Loucy (cell line): ENCODE measurements around the gene DLGAP5.

ENCODE experiments used
- H2AFZ ChIP-seq: fragments of 200-600 bp; sonication (generic); 2 replicates; pipeline ENCODE4 v1.6.0; 2016; ENCODE audit warnings: antibody characterized with exemption, mild to moderate bottlenecking, low read length, moderate library complexity
- H3F3A ChIP-seq: fragments of 200-600 bp; 2 replicates; pipeline ENCODE4 v1.6.0; 2016; ENCODE audit warnings: antibody characterized with exemption, low read depth, mild to moderate bottlenecking
- H3K27me3 ChIP-seq: fragments of 200-600 bp; sonication (generic); 2 replicates; pipeline ENCODE4 v1.6.1; 2014; ENCODE audit warnings: low read length, mild to moderate bottlenecking; ENCODE audit not compliant: insufficient read depth, poor library complexity, severe bottlenecking
- H3K36me3 ChIP-seq: fragments of 200-600 bp; sonication (generic); 2 replicates; pipeline ENCODE4 v1.6.1; 2016; ENCODE audit warnings: low read length; ENCODE audit not compliant: insufficient read depth
- H3K4me1 ChIP-seq: fragments of 200-600 bp; sonication (generic); 2 replicates; pipeline ENCODE4 v1.5.1; 2014; ENCODE audit warnings: low read length, mild to moderate bottlenecking; ENCODE audit not compliant: insufficient read depth, poor library complexity, severe bottlenecking
- H3K4me2 ChIP-seq: fragments of 200-600 bp; sonication (generic); 2 replicates; pipeline ENCODE4 v1.6.0; 2014; ENCODE audit warnings: antibody characterized with exemption, low read length, low read depth, mild to moderate bottlenecking; ENCODE audit not compliant: poor library complexity, severe bottlenecking
- H3K4me3 ChIP-seq: fragments of 200-600 bp; sonication (generic); 2 replicates; pipeline ENCODE4 v1.5.1; 2014; ENCODE audit warnings: low read length, mild to moderate bottlenecking, mixed read lengths; ENCODE audit not compliant: poor library complexity, severe bottlenecking
- H3K79me2 ChIP-seq: fragments of 200-600 bp; sonication (generic); 2 replicates; pipeline ENCODE4 v1.6.1; 2014; ENCODE audit warnings: low read length; ENCODE audit not compliant: insufficient read depth
- H3K9ac ChIP-seq: fragments of 200-600 bp; sonication (generic); 2 replicates; pipeline ENCODE4 v1.6.0; 2014; ENCODE audit warnings: mild to moderate bottlenecking, low read depth, low read length, moderate library complexity; ENCODE audit not compliant: poor library complexity, severe bottlenecking
- H3K9me2 ChIP-seq: fragments of 200-600 bp; sonication (generic); replicated peaks from 2 replicates; pipeline ENCODE4 v1.6.1; 2016; ENCODE audit warnings: low read depth, low read length, mixed read lengths
- H3K9me3 ChIP-seq: fragments of 200-600 bp; sonication (generic); 2 replicates; pipeline ENCODE4 v1.6.1; 2014; ENCODE audit warnings: mild to moderate bottlenecking, antibody characterized with exemption, low read length, low read depth; ENCODE audit not compliant: insufficient read depth
- H4K20me1 ChIP-seq: fragments of 200-600 bp; sonication (generic); 2 replicates; pipeline ENCODE4 v1.6.0; 2014; ENCODE audit warnings: antibody characterized with exemption, low read length, mild to moderate bottlenecking; ENCODE audit not compliant: insufficient read depth, poor library complexity, severe bottlenecking
- EZH2phosphoT487 ChIP-seq: fragments of 200-600 bp; IDR thresholded peaks from 2 replicates; pipeline ENCODE4 v1.6.1; 2018; ENCODE audit warnings: antibody characterized with exemption, mild to moderate bottlenecking, moderate library complexity, borderline replicate concordance
- TF ChIP-seq, protein P1 (sequence below): fragments of 200-600 bp; sonication (generic); conservative IDR thresholded peaks from 2 replicates; pipeline ENCODE4 v1.5.1; 2014; ENCODE audit warnings: mild to moderate bottlenecking, antibody characterized with exemption, low read length

The DLGAP5 gene

DNA sequence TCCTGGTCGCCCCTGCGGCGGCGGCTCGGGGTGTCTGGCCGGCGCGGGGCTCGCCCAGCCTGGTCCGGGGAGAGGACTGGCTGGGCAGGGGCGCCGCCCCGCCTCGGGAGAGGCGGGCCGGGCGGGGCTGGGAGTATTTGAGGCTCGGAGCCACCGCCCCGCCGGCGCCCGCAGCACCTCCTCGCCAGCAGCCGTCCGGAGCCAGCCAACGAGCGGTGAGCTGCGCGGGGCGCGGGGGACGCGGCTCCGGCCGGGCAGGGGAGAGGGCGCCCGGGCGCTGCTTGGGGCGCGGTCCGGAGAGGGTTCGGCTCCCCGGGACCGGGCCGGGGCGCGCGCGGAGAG lies 62.3 kb downstream of the DLGAP5 start, which contains the start of gene LGALS3:
Gene LGALS3, plus strand, starts transcription at position 167 of the 342 bp plus-strand sequence. CDS start 8,122 bp downstream, outside the sequence.
- Histone ChIP-seq H3K9ac (no peak within 1 kb of the TSS), H2AFZ (no peak within 1 kb of the TSS), H3K4me2 (no peak within 1 kb of the TSS), H3K4me1 (peaks cover 28% of the 10 kb centered on the region), H3K9me2 (no peaks in the 10 kb centered on the region), H3K36me3 (no peaks in the 10 kb centered on the region), H3K9me3 (no peaks in the 10 kb centered on the region), H4K20me1 (no peaks in the 10 kb centered on the region), H3K4me3 (no peak within 1 kb of the TSS), H3K79me2 (no peaks in the 10 kb centered on the region), H3F3A (no peaks in the 10 kb centered on the region), H3K27me3 (no peaks in the 10 kb centered on the region)
- TF ChIP-seq EZH2phosphoT487: no peak
- TF ChIP-seq, protein P1, sequence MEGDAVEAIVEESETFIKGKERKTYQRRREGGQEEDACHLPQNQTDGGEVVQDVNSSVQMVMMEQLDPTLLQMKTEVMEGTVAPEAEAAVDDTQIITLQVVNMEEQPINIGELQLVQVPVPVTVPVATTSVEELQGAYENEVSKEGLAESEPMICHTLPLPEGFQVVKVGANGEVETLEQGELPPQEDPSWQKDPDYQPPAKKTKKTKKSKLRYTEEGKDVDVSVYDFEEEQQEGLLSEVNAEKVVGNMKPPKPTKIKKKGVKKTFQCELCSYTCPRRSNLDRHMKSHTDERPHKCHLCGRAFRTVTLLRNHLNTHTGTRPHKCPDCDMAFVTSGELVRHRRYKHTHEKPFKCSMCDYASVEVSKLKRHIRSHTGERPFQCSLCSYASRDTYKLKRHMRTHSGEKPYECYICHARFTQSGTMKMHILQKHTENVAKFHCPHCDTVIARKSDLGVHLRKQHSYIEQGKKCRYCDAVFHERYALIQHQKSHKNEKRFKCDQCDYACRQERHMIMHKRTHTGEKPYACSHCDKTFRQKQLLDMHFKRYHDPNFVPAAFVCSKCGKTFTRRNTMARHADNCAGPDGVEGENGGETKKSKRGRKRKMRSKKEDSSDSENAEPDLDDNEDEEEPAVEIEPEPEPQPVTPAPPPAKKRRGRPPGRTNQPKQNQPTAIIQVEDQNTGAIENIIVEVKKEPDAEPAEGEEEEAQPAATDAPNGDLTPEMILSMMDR: no peak

DNA sequence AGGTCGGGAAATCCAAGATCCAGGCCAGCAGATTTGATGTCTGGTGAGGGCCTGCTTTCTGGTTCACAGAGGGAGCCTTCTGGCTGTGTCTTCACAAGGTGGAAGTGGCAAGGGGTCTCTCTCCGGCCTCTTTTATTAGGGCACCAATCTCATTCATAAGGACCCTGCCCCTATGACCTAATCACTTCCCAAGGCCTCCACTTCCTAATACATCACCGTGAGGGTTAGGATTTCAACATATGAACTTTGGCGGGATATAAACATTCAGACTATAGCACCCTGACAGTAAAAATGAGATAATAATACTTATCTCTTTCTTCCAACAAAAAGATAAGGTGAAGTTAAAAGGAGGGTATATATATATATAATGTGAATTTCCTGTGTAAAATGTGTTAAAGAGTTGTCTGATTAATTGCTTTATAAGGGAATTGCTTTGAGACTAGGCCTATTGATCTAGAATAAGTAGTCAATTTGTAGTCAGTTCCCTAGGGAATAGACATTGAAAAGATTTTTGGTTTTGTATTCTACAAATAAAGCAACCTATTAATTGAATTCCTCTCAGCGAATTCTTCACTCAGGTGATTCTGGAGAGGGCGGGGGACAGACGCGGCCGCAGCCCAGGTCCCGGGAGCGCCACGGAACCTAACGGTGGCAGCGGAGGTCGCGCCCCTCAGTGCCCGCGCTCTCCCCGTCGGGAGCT lies 62.8 kb downstream of the DLGAP5 start:
- no peak overlapping the region for H3K9ac ChIP-seq
- no peak overlapping the region for H3K4me3 ChIP-seq
- H3K27me3 ChIP-seq: no peaks in the 10 kb centered on the region
- H3K4me1 ChIP-seq: peaks cover 28% of the 10 kb centered on the region
- H3K9me3 ChIP-seq: no peaks in the 10 kb centered on the region
- no peak overlapping the region for H3K4me2 ChIP-seq
- no peaks in the 10 kb centered on the region for H3K79me2 ChIP-seq
- H3F3A ChIP-seq: no peaks in the 10 kb centered on the region
- H3K9me2 ChIP-seq: no peaks in the 10 kb centered on the region
- TF ChIP-seq EZH2phosphoT487: no peak
- TF ChIP-seq, protein P1: no peak
- H2AFZ ChIP-seq: no peak overlapping the region
- no peaks in the 10 kb centered on the region for H4K20me1 ChIP-seq
- no peaks in the 10 kb centered on the region for H3K36me3 ChIP-seq

DNA sequence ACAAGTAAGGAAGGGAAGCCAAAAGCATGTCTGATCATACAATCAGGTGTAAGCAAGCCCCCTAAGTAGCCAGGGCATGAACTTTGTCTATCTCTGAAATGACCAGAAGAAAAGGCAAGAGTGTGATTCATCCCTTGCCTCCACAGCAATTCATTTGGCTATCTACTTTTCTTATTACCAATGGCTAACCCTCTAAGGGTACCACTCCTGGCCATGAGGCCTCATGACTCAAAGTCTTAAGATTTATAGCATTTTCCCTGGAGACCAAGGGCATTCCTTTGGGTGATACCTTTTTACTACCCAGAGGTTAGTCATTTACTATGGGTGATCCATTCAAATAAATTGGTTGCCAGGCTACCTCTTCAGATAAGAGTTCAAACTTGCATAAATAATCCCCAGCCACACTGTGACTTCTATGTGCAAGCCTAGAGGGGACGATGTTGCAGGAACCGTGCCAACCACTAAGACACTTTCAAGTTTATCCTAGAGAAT lies 63.9 kb downstream of the DLGAP5 start:
- Histone ChIP-seq H4K20me1 (no peaks in the 10 kb centered on the region), H3K9me2 (no peaks in the 10 kb centered on the region), H3F3A (no peaks in the 10 kb centered on the region), H3K4me1 (peaks cover 28% of the 10 kb centered on the region), H3K4me2 (no peak overlapping the region), H3K27me3 (no peaks in the 10 kb centered on the region), H3K9ac (no peak overlapping the region), H3K36me3 (no peaks in the 10 kb centered on the region), H2AFZ (no peak overlapping the region), H3K4me3 (no peak overlapping the region), H3K9me3 (no peaks in the 10 kb centered on the region), H3K79me2 (no peaks in the 10 kb centered on the region)
- no peak for TF ChIP-seq EZH2phosphoT487
- TF ChIP-seq, protein P1: no peak
